GM12873 (cell line): ENCODE results near the gene SOAT1.

ENCODE experiments used
- TF ChIP-seq, protein P1 (sequence below): IDR thresholded peaks from 2 replicates; pipeline ENCODE4 v1.5.1; 2012; ENCODE audit warnings: low read depth, mild to moderate bottlenecking, moderate library complexity, low read length, control low read depth; ENCODE audit not compliant: insufficient read depth; ENCODE audit errors: missing control alignments

The SOAT1 gene

DNA sequence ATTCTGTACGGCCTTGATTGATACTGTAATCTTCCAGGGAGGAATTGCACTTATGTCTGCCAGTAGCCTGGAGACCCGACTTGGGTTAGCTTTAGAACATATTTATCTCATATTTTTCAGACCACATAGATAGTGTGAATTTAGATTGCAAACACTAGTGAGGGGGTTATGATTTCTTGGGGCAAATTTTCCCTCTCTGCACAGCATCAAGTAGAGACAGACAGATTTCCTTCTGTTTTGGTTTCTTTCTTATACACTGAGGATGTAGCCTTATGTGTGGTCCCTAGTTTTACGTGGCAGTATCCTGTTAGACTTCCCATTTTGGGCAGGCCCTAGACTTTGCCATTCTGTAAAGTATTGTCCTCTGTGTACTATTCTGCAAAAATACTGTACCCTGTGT, 29.0 kb downstream of the SOAT1 start:
- TF ChIP-seq, protein P1, sequence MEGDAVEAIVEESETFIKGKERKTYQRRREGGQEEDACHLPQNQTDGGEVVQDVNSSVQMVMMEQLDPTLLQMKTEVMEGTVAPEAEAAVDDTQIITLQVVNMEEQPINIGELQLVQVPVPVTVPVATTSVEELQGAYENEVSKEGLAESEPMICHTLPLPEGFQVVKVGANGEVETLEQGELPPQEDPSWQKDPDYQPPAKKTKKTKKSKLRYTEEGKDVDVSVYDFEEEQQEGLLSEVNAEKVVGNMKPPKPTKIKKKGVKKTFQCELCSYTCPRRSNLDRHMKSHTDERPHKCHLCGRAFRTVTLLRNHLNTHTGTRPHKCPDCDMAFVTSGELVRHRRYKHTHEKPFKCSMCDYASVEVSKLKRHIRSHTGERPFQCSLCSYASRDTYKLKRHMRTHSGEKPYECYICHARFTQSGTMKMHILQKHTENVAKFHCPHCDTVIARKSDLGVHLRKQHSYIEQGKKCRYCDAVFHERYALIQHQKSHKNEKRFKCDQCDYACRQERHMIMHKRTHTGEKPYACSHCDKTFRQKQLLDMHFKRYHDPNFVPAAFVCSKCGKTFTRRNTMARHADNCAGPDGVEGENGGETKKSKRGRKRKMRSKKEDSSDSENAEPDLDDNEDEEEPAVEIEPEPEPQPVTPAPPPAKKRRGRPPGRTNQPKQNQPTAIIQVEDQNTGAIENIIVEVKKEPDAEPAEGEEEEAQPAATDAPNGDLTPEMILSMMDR: no peak

- TF ChIP-seq, protein P1: no peak
Observed at GRCh38 chr1:179323436-179323835, 29.8 kb downstream of the SOAT1 start.

DNA sequence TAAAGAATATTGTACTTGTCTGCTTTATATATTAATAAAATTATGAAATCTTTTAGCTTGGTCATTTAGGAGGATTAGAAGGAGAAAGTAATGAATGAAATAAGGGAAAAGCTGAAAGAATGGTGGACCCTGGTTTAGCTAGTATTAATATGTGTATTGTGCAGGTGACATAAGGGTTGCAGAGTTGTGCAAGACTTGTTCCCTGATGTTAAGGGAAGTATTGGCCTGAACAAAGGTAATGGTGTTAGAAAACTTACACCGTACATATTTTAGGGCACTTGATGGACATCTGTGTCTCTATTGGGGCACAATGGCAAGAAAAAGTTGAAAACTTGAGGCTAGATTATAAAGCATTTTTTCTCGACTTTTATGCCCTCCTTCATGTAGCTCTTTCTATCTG, 32.2 kb downstream of the SOAT1 start:
- TF ChIP-seq, protein P1: no peak

GRCh38 chr1:179326746-179327145, 33.1 kb downstream of the SOAT1 start:
- TF ChIP-seq, protein P1: no peak

- TF ChIP-seq, protein P1: no peak
Observed at GRCh38 chr1:179327196-179327595, 33.6 kb downstream of the SOAT1 start.

DNA sequence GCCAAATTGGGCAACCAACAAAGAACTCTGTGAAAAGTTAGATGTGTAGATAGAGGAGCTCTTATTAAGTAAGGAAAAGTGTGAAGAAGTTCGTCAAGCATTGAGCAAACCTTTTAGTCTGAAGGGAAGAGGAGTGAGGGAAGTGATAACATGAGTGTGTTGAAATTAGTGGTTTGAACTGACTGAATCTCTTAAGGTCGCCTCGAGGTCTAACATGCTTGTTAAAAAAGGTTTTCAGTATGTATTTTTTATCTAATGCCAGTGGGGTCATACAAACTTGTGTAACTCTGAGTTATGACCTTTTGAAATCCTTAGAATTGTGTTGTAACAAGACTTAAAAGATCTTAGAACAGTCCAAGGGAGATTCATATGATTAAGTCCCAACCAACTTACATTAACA, 34.1 kb downstream of the SOAT1 start:
- TF ChIP-seq, protein P1: no peak

DNA sequence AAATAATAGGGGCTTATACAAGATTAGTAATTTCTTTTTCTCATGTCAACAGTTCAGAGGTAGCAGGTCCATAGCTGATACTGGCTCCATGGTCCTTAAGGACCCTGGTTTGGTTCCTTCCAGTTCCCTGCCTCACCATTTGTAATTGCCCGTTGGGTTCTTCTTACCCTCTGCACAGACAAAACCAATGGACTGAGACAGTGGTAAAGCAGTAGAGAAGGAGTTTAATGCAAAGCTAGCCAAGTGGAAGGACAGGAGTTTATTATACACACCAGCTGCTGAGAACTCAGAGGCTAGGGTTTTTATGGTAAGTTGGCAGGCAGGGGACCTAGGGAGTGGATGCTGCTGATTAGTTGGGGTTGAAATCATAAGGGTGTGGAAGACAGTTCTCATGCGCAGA, 36.3 kb downstream of the SOAT1 start:
- TF ChIP-seq, protein P1: no peak
